Smooth muscle cell (in vitro differentiated cells): ENCODE measurements around the gene SLC25A26. TPM values are rescaled to one million over a fixed set of nuclear protein-coding genes. Genes with fewer than 3 reads are reported as not detected.

Experiments
- DNase-seq: peaks from one replicate; lab custom pipeline; 2025; ENCODE audit not compliant: unreplicated experiment; lab: John Stamatoyannopoulos, UW
- H2AFZ ChIP-seq: fragments of 200-600 bp; sonication (generic); 2 replicates; pipeline ENCODE4 v1.6.0; 2016; ENCODE audit warnings: antibody characterized with exemption, low read depth, mild to moderate bottlenecking
- H3F3A ChIP-seq: fragments of 200-600 bp; sonication (generic); 2 replicates; pipeline ENCODE4 v1.6.0; 2017; ENCODE audit warnings: antibody characterized with exemption, low read depth
- H3K27ac ChIP-seq: fragments of 200-600 bp; sonication (generic); 2 replicates; pipeline ENCODE4 v1.5.1; 2016; ENCODE audit warnings: low read depth, mild to moderate bottlenecking
- H3K27me3 ChIP-seq: fragments of 200-600 bp; sonication (generic); 2 replicates; pipeline ENCODE4 v1.6.1; 2016; ENCODE audit warnings: low read depth, mild to moderate bottlenecking
- H3K36me3 ChIP-seq: fragments of 200-600 bp; sonication (generic); 2 replicates; pipeline ENCODE4 v1.5.1; 2016; ENCODE audit warnings: low read depth
- H3K4me1 ChIP-seq: fragments of 200-600 bp; sonication (generic); 2 replicates; pipeline ENCODE4 v1.5.1; 2016; ENCODE audit warnings: low read depth
- H3K4me2 ChIP-seq: fragments of 200-600 bp; sonication (generic); 2 replicates; pipeline ENCODE4 v1.6.0; 2016; ENCODE audit warnings: mild to moderate bottlenecking
- H3K4me3 ChIP-seq: fragments of 200-600 bp; sonication (generic); 2 replicates; pipeline ENCODE4 v1.5.1; 2016; ENCODE audit warnings: mild to moderate bottlenecking
- H3K79me2 ChIP-seq: fragments of 200-600 bp; sonication (generic); 2 replicates; pipeline ENCODE4 v1.6.0; 2016; ENCODE audit warnings: low read depth, mild to moderate bottlenecking
- H3K9ac ChIP-seq: fragments of 200-600 bp; sonication (generic); 2 replicates; pipeline ENCODE4 v1.6.0; 2016; ENCODE audit warnings: low read depth
- H3K9me3 ChIP-seq: fragments of 200-600 bp; sonication (generic); replicated peaks from 2 replicates; pipeline ENCODE4 v1.5.1; 2016; ENCODE audit warnings: low read depth
- H4K20me1 ChIP-seq: fragments of 200-600 bp; sonication (generic); 2 replicates; pipeline ENCODE4 v1.6.0; 2016; ENCODE audit warnings: low read depth
- CTCF ChIP-seq: fragments of 200-600 bp; sonication (generic); IDR thresholded peaks from 2 replicates; pipeline ENCODE4 v1.5.1; 2017; ENCODE audit warnings: borderline replicate concordance, mild to moderate bottlenecking, antibody characterized with exemption; ENCODE audit not compliant: insufficient read depth, poor library complexity, severe bottlenecking
- WGBS: methylation state at CpG from one replicate; pipeline ENCODE4 v1.1.7; 2016; ENCODE audit warnings: low lambda C conversion rate; 5-methylcytosine and 5-hydroxymethylcytosine counted together
- polyA plus RNA-seq: library from polyadenylated mRNA; unstranded; fragments of >200 nt; fragmentation: Nextera tagmentation; extraction: Ambion mirVana; gene quantifications from 2 replicates; pipeline ENCODE4 v1.2.1, GENCODE V29; 2016
- total RNA-seq: library from RNA; depleted of rRNA; stranded (reverse); fragments of >200 nt; gene quantifications from 2 replicates; pipeline ENCODE4 v1.2.3, GENCODE V29; 2014

Gene SLC25A26
- total and polyA plus RNA-seq, 2 experiments from 2014 or later, result 8.9 to 18.9 TPM

GRCh38 chr3:66208189-66208588 lies 12.6 kb upstream of the SLC25A26 start:
- no peak overlapping the region for H3K4me2 ChIP-seq
- H3K27ac ChIP-seq, result no peak overlapping the region
- H3K4me1 ChIP-seq, result no peaks in the 10 kb centered on the region
- H3K4me3 ChIP-seq, result no peak overlapping the region
- TF ChIP-seq CTCF, result no peak
- H3K9ac ChIP-seq, result no peak overlapping the region
- no peak for DNase-seq
- no peaks in the 10 kb centered on the region for H3K9me3 ChIP-seq
- no peaks in the 10 kb centered on the region for H3F3A ChIP-seq
- WGBS, result 91% methylated on average over 3 of the region's 3 CpGs
- H3K79me2 ChIP-seq, result no peaks in the 10 kb centered on the region
- H3K27me3 ChIP-seq, result no peaks in the 10 kb centered on the region
- H4K20me1 ChIP-seq, result no peaks in the 10 kb centered on the region
- no peaks in the 10 kb centered on the region for H3K36me3 ChIP-seq
- no peak overlapping the region for H2AFZ ChIP-seq

GRCh38 chr3:66210687-66211295 lies 10.0 kb upstream of the SLC25A26 start:
- no peak for DNase-seq
- H3K79me2 ChIP-seq, result no peaks in the 10 kb centered on the region
- no peaks in the 10 kb centered on the region for H3K27me3 ChIP-seq
- H3K36me3 ChIP-seq, result no peaks in the 10 kb centered on the region
- no peak overlapping the region for H3K4me3 ChIP-seq
- H3K27ac ChIP-seq, result no peak overlapping the region
- H3F3A ChIP-seq, result no peaks in the 10 kb centered on the region
- no peak overlapping the region for H3K9ac ChIP-seq
- no peak overlapping the region for H3K4me2 ChIP-seq
- TF ChIP-seq CTCF, result no peak
- H4K20me1 ChIP-seq, result no peaks in the 10 kb centered on the region
- H3K9me3 ChIP-seq, result no peaks in the 10 kb centered on the region
- no peaks in the 10 kb centered on the region for H3K4me1 ChIP-seq
- no peak overlapping the region for H2AFZ ChIP-seq
- WGBS, result 92% methylated on average over 9 of the region's 9 CpGs

GRCh38 chr3:66211779-66212178 lies 9.0 kb upstream of the SLC25A26 start:
- no peak for DNase-seq

More at GRCh38 chr3:66211779-66212178, 9.0 kb upstream of the SLC25A26 start:
- Histone ChIP-seq H3K36me3 (no peaks in the 10 kb centered on the region), H4K20me1 (no peaks in the 10 kb centered on the region), H3K9me3 (no peaks in the 10 kb centered on the region), H3K27me3 (no peaks in the 10 kb centered on the region), H3K4me3 (no peak overlapping the region), H3K4me2 (no peak overlapping the region), H3K9ac (no peak overlapping the region), H3K27ac (no peak overlapping the region), H3K4me1 (no peaks in the 10 kb centered on the region), H3F3A (no peaks in the 10 kb centered on the region), H2AFZ (no peak overlapping the region), H3K79me2 (no peaks in the 10 kb centered on the region)
- no peak for TF ChIP-seq CTCF
- WGBS, result 94% methylated on average over 4 of the region's 4 CpGs
